ENCODE results near the gene SPAG5.

The SPAG5 gene

DNA sequence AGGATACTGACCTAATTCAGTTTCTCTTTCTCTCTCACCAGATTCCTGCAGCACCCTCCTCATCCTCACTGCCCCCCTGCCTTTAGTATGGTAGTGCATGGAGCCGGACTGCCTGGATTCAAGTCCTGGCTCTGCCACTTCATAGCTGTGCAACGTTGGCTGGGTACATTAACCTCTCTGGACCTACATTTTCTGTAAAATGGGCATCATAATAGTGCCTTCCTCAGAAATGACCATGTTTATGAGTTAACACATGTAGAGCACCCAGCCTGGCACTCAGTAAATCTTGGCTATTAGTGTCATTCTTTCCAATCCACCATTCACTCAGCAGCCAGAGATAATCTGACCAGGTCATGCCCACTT lies 53.7 kb downstream of the SPAG5 start:
- DNase-seq (ENCODE audit: low read depth, low spot score): no peak

DNA sequence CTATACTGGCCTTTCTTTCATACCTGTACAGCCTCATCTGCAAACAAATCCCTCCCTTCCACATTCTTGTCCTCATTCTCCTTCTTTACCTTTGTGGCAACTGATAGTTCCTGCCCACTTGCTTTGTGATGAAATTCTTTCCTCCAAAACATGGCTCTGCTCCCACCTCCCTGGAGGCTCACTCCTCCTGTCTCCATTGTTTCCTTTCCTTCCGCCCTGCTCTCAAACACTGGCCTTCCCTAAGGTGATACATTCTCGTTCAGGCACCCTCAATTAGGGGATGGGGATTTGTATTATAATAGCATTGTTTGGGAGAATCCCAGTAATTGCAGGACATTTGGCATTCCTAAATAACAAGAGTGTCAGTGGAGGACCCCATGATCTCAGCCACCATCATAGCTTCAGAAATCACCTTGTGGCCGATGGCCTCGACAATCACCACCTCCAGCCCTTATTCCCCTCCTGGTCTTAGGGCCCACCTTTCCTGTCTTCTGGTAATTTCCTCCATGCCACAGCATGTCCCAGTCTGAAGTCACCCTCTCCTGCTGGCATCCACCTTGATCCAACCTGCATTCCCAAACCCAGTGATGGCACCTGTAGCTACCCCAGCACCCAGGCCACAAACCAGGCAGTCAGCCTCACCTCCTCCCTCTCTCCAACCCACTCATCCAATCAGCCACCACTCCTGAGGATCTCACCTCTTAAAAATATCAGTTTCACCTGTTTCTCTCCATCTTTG lies 54.3 kb downstream of the SPAG5 start:
- no peak for DNase-seq (ENCODE audit: low read depth, low spot score)

DNA sequence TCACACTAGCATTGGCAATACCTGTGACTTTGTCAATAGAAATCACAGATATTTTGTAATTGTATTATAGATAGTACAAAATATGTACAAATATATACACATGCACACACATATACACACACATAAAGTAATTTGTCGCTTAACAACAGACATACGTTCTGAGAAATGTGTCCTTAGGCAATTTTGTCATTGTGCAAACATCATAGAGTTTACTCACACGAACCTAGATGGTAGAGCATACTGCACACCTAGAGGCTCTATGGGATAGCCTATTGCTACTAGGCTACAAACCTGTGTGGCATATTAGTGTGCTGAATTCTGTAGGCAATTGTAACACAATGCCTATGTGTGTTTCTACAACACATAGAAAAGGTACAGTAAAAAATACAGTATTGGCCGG lies 57.4 kb downstream of the SPAG5 start:
- no peak for DNase-seq (ENCODE audit: low read depth, low spot score)

DNA sequence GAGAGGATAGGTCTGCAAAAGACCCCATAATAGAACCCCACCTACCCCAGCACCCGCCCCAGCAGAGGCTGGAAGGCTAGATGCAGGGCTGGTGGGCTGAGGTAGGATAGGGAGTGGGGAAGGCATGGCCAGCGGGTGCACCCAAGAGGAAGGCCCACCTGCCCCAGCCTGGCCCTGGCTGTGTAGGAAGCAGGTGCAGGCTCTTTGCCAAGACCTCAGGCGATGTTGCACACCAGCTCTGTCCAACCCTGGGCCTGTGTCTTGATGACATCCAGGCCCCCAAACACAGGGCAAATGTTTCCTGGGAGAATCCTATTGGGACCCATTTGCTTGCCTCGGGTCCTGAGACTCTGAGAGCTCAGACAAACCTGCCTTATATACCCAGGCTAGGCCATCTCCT lies 58.6 kb downstream of the SPAG5 start:
- DNase-seq (ENCODE audit: low read depth, low spot score): no peak

DNA sequence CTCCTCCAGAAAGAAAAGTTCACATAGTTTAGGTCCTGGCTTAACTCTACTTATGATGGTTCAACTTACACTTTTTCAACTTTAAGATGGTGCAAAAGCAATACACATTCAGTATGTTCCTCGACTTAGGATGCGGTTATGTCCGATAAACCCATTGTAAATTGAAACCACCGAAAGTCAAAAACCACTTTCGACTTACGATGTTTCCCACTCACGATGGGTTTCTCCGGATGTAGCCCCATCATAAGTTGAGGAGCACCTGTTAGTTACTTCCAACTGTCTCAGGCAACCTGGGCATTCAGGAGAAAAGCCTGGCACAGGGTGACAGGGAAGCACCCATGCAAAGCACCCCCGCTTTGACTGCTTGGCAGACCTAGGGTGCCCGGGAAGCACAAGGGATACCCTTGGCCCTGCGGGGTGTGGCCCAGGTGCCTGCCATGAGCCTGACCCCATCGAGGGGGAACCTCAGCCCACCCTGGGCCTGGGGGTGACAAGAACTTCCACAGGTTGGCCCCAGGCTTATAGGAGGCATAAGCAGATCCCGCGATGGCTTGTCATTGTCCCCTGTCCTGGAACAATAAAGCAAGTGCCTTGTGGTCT lies 60.4 kb downstream of the SPAG5 start:
- DNase-seq (ENCODE audit: low read depth, low spot score): no peak

DNA sequence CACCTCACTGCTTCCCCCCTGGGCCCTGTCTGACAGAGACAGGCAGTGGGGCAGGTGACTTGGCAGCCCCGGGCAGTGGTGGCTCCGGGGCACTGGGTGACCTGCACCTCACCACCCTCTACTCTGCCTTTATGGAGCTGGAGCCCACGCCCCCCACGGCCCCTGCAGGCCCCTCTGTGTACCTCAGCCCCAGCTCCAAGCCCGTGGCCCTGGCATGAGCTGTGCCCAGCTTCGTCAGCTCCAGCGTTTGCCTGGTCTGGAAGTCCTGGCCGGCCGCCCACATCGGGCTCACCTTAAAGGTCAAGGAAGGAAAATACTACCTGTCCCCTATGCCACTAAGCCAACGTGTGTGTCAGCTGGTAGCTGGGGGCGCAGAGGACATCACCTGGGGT lies 61.6 kb downstream of the SPAG5 start:
- DNase-seq (ENCODE audit: low read depth, low spot score): no peak

DNA sequence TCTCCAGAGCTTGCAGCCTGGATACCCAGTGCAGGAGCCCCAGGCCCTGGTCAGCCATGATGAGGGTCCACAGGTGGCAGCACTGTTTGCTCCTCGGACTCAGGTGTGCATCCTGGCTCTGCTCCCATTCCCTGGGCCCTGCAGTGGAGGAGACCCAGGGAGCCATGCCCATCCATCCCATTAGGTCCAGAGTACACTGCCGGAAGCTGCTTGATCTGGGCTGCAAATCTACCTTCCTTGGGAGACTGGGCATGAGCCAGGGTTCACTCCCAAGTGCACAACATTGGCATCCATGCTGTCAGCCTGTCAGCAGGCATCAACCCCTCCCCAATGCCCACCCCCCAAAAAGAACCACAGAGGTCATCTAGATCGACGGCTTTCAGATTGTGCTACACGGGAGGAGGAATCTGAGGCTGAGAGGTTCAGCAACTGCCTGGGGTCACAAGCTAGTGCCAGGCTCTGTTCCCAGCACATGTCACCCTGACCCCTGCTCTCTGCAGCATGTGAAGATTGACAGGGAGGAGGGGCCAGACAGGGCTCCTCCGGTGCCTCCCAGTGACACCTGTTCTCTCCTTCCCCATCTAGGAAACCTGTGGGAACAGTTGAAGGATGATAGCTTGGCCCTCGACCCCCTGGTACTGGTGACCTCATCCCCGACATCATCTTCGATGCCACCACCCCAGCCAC lies 62.1 kb downstream of the SPAG5 start:
- no peak for DNase-seq (ENCODE audit: low read depth, low spot score)

DNA sequence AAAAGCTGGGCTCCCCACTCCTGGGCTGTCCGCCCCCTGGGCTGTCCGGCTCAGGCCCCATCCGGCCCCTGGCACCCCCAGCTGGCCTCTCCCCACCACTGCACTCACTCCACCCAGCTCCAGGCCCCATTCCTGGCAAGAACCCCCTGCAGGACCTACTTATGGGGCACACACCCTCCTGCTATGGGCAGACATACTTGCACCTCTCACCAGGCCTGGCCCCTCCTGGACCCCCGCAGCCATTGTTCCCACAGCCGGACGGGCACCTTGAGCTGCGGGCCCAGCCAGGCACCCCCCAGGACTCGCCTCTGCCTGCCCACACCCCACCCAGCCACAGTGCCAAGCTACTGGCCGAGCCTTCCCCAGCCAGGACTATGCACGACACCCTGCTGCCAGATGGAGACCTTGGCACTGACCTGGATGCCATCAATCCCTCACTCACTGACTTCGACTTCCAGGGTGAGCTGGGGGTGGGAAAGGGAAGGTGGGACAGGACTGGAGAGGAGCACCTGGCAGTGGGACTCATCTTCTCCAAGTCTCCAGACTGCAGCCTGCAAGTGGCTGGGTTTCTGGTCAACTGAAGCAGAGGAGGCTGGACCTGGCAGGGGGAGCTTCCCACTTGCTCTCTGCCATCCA lies 64.0 kb downstream of the SPAG5 start:
- DNase-seq (ENCODE audit: low read depth, low spot score): no peak

DNA sequence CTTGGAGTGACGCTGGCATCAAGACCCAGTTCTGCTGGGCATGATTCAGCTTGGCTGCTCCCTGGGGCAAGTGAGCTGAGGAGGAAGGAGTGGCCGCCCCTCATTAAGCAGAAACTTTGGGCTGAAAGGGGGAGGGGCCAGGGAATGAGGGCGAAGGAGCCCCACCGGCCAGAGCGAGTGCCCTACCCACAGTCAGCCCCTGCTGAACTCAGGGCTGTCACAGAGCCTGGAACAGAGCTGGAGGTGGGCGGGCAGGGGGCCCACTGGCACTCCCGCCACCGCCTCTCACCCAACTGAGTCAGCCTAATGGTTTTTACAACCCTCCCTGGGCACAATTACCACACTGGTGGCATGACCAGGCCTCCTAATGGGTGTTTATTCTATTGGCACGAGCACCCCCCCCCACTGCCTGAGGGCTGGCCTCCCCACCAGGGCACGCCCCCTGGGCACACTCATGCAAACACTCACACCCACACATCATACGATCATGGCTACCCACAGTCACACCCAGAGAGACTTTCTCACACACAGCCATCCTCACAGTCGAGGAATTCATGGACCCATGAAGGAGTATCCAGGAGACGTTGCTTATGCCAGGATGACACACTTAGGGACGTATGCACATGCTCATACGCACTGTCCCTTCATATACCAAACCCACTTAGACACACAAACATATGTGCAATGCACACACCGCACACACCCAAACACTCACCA lies 65.6 kb downstream of the SPAG5 start:
- no peak for DNase-seq (ENCODE audit: low read depth, low spot score)

DNA sequence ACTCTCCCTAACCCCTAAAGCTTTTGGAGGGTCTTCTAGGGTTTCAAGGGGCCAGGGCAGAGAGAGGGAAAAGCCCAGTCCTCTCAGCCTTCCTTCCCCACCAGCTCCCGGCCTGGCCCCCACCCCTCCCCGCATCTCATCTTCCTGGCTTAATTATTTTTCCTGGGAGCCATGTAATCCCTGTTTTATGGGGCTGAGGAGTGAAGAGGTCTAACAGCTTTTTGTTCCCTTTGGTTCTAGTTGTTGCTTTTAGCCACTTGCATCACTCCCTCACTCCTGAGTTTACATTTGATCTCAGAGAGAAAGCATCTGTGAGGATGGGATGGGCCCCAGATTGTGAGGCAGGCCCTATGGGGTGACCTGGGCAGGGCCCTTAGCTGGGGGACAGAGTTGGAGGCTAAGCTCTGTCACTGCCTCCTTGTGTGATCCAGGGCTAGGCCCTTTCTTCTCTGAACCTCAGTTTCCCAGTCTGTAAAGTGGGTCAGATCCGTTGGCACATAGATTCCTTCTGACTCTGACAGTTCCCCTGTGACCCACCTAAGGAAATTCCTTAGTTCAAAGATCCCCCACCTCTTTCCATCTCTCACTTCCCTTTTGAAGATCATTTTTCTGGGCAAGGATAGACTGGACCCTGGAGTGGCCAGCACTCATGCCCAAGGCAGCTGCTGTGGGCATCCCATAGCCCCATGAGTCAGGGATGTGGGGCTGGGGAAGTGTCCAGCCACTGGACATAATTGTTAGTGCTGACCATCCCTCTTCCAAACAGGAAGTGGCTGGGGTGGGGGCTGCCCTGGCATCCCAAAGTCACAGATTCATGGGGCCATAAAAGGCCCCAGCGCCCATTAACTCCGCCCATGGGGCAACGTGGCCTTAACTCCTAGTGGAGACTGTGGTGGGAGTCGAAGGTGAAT lies 66.5 kb downstream of the SPAG5 start:
- no peak for DNase-seq (ENCODE audit: low read depth, low spot score)

DNA sequence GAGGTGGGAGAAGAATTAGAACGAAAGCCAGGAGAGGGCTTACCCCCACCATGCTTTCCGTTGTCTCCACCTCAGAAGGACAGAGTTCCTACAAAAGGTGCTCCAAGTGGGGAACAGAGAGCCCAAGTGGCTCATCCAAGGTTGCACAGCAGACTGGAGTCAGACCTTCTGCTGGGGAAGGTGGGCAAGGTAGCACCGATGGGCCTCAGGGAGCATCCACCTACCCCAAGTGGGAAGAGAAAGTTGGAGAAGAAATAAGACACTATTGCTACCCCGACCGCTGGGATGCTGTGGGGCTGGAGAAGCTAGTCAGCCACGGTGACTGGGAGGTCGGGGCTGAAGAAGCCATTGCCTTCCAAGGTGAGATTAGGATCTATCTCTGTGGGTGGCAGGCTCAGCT lies 67.9 kb downstream of the SPAG5 start:
- no peak for DNase-seq (ENCODE audit: low read depth, low spot score)

DNA sequence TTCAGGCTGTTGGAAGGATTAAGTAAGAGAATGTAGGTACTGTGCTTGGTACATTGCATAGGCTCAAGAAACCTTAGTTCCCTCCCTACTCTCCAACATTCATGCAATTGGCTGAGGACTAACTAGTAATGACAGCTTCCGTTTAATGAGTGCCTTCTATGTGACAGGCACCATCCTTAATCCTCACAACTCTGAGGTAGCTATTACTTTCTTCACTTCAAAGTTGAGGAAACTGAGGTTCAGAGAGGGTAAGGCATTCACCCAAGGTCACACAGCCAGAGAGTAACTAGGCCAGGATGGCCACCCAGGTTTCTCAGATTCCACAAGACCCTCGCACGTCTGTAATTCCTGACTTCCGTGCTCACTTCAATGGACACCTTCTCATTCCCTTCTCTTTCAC lies 68.6 kb downstream of the SPAG5 start:
- DNase-seq (ENCODE audit: low read depth, low spot score): no peak

DNA sequence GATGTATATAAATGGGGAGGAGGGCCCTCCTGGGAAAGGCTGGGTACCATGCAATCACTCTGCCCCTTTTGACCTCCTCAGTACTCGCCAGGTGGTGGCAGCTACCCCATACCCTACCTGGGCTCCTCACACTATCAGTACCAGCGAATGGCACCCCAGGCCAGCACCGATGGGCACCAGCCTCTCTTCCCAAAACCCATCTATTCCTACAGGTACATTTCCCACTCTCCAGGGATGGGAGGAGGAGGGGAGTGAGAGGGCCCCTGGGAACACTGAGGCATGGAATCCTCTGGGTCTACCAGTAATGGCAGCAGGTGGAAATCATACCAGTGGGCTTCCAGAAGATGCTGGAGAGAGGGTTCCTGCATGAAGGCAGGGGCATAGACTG lies 69.8 kb downstream of the SPAG5 start:
- no peak for DNase-seq (ENCODE audit: low read depth, low spot score)

DNA sequence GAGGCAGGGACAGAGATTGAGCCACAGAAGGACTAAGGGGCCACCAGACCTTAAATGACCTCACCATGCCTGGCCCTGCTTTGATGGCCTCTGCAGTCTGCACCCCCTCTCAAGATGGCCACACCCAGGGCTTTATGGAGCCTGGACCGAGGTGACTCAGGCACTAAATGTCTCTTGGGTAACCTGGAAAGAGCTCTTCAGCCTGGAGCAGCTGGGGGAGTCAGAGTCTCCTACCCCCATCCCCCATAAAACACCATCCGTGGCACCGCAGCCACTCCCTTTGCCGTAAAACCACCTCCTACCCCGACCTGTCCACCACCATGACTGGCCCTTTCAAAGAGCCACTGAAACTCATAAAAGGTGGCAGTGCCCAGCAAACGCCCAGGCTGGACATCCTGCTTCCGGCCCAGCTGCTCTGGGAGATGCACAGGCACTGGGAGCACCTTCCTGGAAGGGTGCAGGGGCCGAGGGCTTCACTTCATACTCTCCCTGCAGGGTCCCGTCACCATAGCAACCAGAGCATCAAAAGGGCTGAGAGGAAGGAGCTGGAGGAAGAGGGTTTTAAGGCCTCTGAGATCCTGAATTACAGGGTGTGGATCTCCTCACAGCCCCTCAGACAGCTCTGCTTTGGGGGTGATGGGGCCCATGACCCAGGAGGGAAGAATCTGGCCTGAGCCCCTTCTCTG lies 70.4 kb downstream of the SPAG5 start:
- DNase-seq (ENCODE audit: low read depth, low spot score): no peak

DNA sequence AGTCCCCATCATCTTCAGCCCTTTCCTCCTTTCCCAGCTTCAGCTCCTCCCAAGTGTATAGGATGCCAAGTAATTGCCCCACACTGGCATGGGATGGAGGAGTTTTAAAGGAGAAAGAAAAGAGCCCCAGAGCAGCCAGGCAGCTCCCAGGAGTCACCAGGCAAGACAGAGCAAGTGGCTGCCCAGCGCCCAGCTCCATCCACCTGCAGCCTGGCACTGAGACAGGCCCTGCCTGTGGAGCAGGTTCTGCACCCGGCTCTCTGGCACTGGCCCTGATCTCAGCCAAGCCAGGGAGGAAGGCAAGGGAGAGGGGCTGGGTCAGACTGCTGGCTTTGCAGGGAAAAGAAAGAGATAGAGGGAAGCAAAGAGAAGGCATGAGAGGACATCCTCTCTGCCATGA lies 71.0 kb downstream of the SPAG5 start:
- DNase-seq (ENCODE audit: low read depth, low spot score): no peak
